ENCODE measurements around the gene APMAP.

The APMAP gene

DNA sequence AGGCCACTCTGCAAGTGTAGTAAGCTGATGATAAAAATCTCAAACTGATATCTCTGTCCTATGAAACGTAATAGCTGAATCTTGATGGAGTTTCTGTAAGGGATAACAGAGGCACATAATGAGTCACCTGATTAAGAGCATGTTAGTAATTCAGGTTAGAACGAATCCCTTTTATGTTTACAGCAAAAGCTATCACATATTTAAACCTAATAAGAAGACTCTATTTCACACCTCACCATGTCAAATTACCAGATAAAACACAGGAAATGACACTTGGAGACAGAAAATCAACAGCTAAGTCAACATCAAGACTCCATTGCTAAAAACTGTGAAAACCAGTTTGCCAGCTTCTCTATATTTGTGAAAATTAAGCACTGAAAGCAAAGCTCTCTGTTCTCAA lies 31.7 kb downstream of the APMAP start:
- Histone ChIP-seq H3K27me3 (ENCODE audit: insufficient read depth, low read length) (no peaks in the 10 kb centered on the region), H4K20me1 (ENCODE audit: insufficient read depth, low read length) (no peaks in the 10 kb centered on the region), H3F3A (ENCODE audit: insufficient read depth, low read length) (no peaks in the 10 kb centered on the region), H3K4me3 (ENCODE audit: low read depth, low read length, poor library complexity, severe bottlenecking) (no peak overlapping the region), H3K79me2 (ENCODE audit: insufficient read depth, low read length) (no peaks in the 10 kb centered on the region), H3K27ac (ENCODE audit: low read depth, low read length, poor library complexity, severe bottlenecking) (no peak overlapping the region), H3K9me3 (ENCODE audit: low read length) (no peaks in the 10 kb centered on the region), H3K9me2 (ENCODE audit: low read depth, low read length) (no peaks in the 10 kb centered on the region), H3K9ac (ENCODE audit: low read length) (no peak overlapping the region), H2AFZ (ENCODE audit: low read length) (no peak overlapping the region), H3K4me1 (ENCODE audit: insufficient read depth, low read length, severe bottlenecking) (no peaks in the 10 kb centered on the region), H3K4me2 (ENCODE audit: low read length) (no peak overlapping the region), H3K36me3 (ENCODE audit: insufficient read depth, low read length) (peaks cover 26% of the 10 kb centered on the region)
- TF ChIP-seq, protein P1, sequence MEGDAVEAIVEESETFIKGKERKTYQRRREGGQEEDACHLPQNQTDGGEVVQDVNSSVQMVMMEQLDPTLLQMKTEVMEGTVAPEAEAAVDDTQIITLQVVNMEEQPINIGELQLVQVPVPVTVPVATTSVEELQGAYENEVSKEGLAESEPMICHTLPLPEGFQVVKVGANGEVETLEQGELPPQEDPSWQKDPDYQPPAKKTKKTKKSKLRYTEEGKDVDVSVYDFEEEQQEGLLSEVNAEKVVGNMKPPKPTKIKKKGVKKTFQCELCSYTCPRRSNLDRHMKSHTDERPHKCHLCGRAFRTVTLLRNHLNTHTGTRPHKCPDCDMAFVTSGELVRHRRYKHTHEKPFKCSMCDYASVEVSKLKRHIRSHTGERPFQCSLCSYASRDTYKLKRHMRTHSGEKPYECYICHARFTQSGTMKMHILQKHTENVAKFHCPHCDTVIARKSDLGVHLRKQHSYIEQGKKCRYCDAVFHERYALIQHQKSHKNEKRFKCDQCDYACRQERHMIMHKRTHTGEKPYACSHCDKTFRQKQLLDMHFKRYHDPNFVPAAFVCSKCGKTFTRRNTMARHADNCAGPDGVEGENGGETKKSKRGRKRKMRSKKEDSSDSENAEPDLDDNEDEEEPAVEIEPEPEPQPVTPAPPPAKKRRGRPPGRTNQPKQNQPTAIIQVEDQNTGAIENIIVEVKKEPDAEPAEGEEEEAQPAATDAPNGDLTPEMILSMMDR (IDR thresholded peaks at IDR 0.05; ENCODE audit: low read length) = no peak
- no peak for TF ChIP-seq EZH2 (IDR thresholded peaks at IDR 0.05; ENCODE audit: borderline replicate concordance, low read length)

DNA sequence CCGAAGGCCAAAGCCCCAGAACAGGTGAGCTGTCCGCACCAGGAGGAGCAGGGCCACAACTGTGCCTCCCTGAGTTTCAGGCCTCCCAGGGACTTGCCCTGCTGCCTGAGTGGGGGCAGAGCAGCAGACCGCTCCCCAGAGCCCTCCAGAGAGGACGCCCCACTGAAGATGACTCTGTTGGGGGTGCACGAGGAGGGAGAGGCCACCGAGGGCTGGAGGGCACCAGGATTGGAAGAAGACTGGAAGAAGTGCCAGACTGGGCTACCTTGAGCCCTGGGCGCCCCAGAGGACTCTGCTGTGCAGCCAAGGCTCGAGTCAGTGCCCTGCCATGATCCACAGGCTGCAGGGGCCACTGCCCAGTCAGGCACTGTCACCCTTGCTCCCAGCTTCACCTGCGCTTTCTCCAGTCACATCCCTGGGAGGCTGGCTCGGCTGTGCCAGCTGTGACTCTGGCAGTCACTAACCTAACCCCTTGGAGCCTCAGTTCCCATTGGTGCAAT lies 32.2 kb downstream of the APMAP start:
- Histone ChIP-seq H3K9ac (ENCODE audit: low read length) (no peak overlapping the region), H3K79me2 (ENCODE audit: insufficient read depth, low read length) (no peaks in the 10 kb centered on the region), H3K4me2 (ENCODE audit: low read length) (no peak overlapping the region), H3K36me3 (ENCODE audit: insufficient read depth, low read length) (peaks cover 21% of the 10 kb centered on the region), H3K27me3 (ENCODE audit: insufficient read depth, low read length) (no peaks in the 10 kb centered on the region), H3K4me3 (ENCODE audit: low read depth, low read length, poor library complexity, severe bottlenecking) (no peak overlapping the region), H3K9me2 (ENCODE audit: low read depth, low read length) (no peaks in the 10 kb centered on the region), H3F3A (ENCODE audit: insufficient read depth, low read length) (no peaks in the 10 kb centered on the region), H3K27ac (ENCODE audit: low read depth, low read length, poor library complexity, severe bottlenecking) (no peak overlapping the region), H3K4me1 (ENCODE audit: insufficient read depth, low read length, severe bottlenecking) (no peaks in the 10 kb centered on the region), H3K9me3 (ENCODE audit: low read length) (no peaks in the 10 kb centered on the region), H4K20me1 (ENCODE audit: insufficient read depth, low read length) (no peaks in the 10 kb centered on the region), H2AFZ (ENCODE audit: low read length) (no peak overlapping the region)
- no peak for TF ChIP-seq EZH2 (IDR thresholded peaks at IDR 0.05; ENCODE audit: borderline replicate concordance, low read length)
- TF ChIP-seq, protein P1 (IDR thresholded peaks at IDR 0.05; ENCODE audit: low read length) = no peak

DNA sequence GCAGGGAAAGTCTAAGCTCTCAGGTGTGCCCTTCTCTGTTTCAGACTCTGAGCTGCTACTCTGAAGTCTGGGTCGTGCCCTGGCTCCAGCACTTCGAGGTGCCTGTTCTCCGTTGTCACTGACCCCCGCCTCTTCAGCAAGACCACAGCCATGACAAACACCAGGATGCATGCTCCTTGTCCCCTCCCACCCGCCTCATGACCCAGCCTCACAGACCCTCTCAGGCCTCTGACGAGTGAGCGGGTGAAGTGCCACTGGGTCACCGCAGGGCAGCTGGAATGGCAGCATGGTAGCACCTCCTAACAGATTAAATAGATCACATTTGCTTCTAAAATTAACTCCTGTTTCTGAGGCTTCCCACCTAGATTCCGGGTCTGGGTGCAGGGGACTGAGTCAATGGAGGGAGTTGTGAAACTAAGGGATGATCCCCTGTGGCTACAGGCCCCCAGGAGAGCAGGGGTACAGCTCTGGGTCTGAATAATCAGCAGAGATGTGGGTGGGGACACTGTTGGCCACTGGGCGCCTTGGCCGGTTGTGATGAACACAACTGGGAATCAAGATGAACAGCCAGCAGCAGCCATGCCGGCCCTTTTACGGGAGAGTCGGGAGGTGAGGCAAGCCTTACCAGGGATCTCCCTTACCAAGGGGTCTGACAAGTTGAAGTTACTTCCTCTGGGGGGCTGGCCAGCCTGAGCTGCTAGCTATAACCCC lies 32.8 kb downstream of the APMAP start:
- Histone ChIP-seq H3K9me2 (ENCODE audit: low read depth, low read length) (no peaks in the 10 kb centered on the region), H3K79me2 (ENCODE audit: insufficient read depth, low read length) (no peaks in the 10 kb centered on the region), H3K27ac (ENCODE audit: low read depth, low read length, poor library complexity, severe bottlenecking) (no peak overlapping the region), H3K9ac (ENCODE audit: low read length) (no peak overlapping the region), H3K4me2 (ENCODE audit: low read length) (no peak overlapping the region), H2AFZ (ENCODE audit: low read length) (no peak overlapping the region), H3K4me3 (ENCODE audit: low read depth, low read length, poor library complexity, severe bottlenecking) (no peak overlapping the region), H3K36me3 (ENCODE audit: insufficient read depth, low read length) (peaks cover 21% of the 10 kb centered on the region), H3K9me3 (ENCODE audit: low read length) (no peaks in the 10 kb centered on the region), H3K27me3 (ENCODE audit: insufficient read depth, low read length) (no peaks in the 10 kb centered on the region), H3K4me1 (ENCODE audit: insufficient read depth, low read length, severe bottlenecking) (peaks cover 6% of the 10 kb centered on the region), H3F3A (ENCODE audit: insufficient read depth, low read length) (no peaks in the 10 kb centered on the region), H4K20me1 (ENCODE audit: insufficient read depth, low read length) (no peaks in the 10 kb centered on the region)
- TF ChIP-seq EZH2 (IDR thresholded peaks at IDR 0.05; ENCODE audit: borderline replicate concordance, low read length) = no peak
- TF ChIP-seq, protein P1 (IDR thresholded peaks at IDR 0.05; ENCODE audit: low read length) = no peak

Measured in OCI-LY1 (cell line).